ENCODE data around the gene PARP14.
"Not testable (repeated sequence)": the region's sequence is repeated elsewhere in the genome, so short reads cannot be mapped to it uniquely, and the experiment has no call there.

Gene PARP14

DNA sequence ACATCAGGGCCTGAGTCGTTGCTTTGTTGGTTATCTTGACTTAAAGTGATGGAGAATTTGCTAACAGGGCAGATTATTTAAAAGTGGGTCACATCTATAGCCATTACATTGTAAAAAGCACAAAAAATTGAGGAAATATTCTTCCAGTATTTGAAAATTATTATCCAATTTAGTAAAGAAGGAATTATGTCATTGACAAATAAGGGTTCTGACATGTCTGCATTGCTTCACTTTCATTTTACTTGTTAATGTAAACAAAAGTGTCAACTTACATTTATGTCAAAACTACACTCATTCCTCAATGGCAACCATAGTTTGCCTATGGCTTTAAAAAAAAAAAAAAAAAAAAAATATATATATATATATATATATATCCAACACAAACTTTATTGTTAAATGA is 3.4 kb upstream of the PARP14 start:
- no peak for DNase-seq (ENCODE audit: low read depth in 2 of 2)

DNA sequence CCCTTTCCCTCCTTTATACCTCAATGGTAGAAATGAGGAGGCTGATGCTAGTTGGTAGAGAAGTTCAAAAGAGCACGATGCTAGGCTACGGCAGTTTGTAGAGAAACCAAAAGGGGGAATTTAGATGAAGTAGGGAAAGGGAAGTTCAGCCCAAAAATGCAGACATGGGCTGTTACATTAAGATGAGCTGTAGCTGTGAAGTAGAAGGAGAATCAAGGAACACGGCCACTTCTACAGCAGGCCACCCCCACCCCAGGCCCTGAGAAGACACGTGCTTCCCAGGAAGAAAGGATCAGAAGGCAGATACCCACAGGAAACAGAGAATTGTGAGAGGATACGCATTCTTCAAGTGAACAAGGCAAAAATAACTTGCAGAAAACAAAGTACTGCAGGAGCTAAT is 2.1 kb upstream of the PARP14 start:
- DNase-seq (ENCODE audit: low read depth in 2 of 2): no peak

GRCh38 chr3:122679085-122679881 is 1.4 kb upstream of the PARP14 start:
- peak; percentile 50 to 67 for DNase-seq (ENCODE audit: low read depth in 2 of 2)

DNA sequence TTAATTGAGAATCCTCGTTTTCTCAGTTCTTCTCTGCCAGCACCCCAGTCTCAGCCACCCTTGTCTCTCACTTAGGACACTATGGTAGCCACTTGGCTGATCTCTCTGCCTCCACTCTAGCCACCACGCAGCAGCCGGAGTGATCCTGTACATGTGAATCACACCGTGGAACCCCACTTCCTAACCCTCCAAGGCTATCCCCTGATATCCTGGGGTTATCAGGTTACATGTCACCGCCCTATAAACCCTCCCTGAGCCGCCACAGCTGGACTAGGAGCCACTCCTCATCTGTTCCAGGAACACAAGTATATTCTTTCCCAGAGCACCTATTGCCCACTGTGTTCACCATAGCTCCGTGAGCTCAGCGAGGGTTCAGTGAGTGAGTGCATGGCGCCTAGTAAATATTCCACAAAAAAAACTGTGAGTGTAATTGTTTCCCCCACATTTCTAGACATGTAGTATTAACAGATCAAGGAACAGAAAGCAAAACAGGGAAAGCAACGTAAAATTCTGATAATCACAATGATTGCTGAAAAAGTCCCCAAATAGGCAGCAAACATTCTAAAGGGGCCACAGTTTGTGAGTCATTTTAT is 661 bp upstream of the PARP14 start:
- no peak for DNase-seq (ENCODE audit: low read depth in 2 of 2)

- DNase-seq (ENCODE audit: low read depth in 2 of 2): no peak
Measured at GRCh38 chr3:122681284-122681973, 790 bp downstream of the PARP14 start.

- DNase-seq (ENCODE audit: low read depth in 2 of 2): no peak
Measured at GRCh38 chr3:122681974-122682409, 1.4 kb downstream of the PARP14 start.

- DNase-seq (ENCODE audit: low read depth in 2 of 2): not testable (repeated sequence)
Measured at GRCh38 chr3:122682778-122683411, 2.3 kb downstream of the PARP14 start.

GRCh38 chr3:122687298-122687697 is 6.7 kb downstream of the PARP14 start:
- DNase-seq (ENCODE audit: low read depth in 2 of 2): no peak

DNA sequence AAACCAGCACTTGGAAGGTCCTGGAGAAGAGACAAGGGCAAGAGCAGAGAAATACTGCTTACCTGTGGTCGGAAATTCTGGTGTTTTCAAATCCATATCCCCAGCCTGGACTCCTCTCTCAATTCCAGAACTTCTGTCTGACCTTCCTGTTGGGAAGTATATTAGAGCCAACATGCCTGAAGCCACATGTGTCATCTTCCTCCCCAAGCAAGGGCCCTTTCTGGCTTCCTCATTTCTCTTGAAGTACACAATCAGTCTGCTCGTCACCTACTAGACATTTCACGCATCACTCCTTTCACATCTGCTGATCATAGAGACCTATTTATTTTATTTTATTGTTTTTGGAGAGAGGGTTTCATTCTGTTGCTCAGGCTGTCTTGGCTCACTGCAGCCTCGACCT is 8.4 kb downstream of the PARP14 start:
- DNase-seq (ENCODE audit: low read depth in 2 of 2): no peak

- no peak for DNase-seq (ENCODE audit: low read depth in 2 of 2)
Measured at GRCh38 chr3:122689587-122689986, 8.9 kb downstream of the PARP14 start.

DNA sequence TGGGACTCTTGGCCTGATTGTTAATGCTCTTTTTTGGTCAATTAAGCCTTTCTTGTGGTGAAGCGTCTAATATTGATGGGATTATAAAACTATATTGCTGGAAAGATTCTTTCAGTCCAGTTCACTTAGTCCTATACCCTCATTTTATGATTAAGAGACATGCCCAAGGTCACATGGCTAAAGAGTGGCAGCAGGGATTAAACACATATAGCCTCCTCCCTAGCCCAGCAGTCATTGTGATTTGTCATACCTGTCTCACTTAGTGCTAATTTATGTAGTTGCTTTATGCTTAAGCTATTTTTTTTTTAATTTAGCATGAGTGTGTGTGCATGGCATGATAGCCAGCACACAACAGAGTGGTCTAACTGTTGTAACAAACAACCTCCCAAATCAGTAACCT is 9.5 kb downstream of the PARP14 start:
- DNase-seq (ENCODE audit: low read depth in 2 of 2): no peak

GRCh38 chr3:122691195-122691594 is 10.6 kb downstream of the PARP14 start:
- DNase-seq (ENCODE audit: low read depth in 2 of 2): no peak

- DNase-seq (ENCODE audit: low read depth in 2 of 2): no peak
Measured at GRCh38 chr3:122692674-122693073, 12.0 kb downstream of the PARP14 start.

- no peak for DNase-seq (ENCODE audit: low read depth in 2 of 2)
Measured at GRCh38 chr3:122694966-122695365, 14.3 kb downstream of the PARP14 start.

GRCh38 chr3:122695927-122696561 is 15.4 kb downstream of the PARP14 start:
- DNase-seq (ENCODE audit: low read depth in 2 of 2): no peak

DNA sequence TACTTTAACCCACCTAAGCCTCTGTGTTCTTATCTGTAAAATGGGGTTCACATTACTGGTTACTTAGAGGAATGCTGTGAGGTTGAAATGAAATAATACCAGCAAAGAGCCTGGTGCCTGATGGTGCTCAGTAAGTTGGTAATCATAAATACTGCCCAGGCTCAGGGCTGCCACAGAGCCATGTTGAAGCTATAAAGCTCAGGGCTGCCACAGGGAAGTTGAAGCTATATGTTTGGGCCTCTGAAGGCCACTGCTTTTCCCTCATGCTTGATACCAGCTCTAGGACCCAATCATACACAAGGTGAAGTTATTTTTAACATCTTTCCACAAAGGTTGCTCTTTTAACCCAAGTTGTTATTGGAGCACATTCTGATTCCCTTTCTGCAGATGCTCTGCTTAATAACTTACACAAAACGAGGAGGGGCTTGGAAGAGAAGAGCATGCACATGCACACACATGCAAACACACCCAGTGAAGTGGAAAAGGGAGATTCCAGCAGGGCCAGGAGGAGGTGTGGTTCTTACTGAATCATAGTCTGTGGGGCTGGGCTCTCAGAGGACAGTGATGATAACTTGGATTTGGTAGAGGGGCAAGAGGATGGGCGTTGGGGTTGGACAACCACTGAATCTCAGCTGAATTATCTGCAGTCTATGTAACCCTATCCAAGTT is 17.4 kb downstream of the PARP14 start:
- DNase-seq (ENCODE audit: low read depth in 2 of 2): no peak

DNA sequence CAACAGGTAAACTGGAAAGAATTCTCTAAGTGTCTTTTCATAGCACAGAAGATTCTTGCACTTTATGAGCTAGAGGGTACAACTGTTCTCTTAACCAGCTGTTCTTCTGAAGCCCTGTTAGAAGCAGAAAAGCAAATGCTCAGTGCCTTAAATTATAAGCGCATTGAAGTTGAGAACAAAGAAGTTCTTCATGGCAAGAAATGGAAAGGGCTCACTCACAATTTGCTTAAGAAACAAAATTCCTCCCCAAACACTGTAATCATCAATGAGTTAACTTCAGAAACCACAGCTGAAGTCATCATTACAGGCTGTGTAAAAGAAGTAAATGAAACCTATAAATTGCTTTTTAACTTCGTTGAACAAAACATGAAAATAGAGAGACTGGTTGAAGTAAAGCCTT is 19.6 kb downstream of the PARP14 start:
- no peak for DNase-seq (ENCODE audit: low read depth in 2 of 2)

DNA sequence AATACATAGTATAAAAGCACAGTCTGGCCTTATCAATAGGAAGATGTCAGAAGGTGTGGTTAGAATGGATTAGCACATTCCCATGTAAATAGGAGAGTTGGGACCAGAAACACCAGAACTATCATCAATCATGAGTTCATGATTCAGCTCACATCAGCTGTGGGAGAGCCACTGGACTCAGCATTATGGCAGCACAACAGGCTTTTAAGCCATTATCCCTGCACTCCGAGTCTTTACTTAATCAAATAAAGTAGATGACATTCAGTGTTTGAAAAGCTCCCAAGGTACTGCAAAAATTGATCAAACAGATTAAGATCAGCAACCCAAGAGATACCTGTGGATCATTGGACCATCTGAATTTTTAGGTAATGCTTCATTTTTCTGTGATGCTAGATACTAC is 24.7 kb downstream of the PARP14 start:
- no peak for DNase-seq (ENCODE audit: low read depth in 2 of 2)

GRCh38 chr3:122710616-122711251 is 30.1 kb downstream of the PARP14 start:
- not testable (repeated sequence) for DNase-seq (ENCODE audit: low read depth in 2 of 2)

DNA sequence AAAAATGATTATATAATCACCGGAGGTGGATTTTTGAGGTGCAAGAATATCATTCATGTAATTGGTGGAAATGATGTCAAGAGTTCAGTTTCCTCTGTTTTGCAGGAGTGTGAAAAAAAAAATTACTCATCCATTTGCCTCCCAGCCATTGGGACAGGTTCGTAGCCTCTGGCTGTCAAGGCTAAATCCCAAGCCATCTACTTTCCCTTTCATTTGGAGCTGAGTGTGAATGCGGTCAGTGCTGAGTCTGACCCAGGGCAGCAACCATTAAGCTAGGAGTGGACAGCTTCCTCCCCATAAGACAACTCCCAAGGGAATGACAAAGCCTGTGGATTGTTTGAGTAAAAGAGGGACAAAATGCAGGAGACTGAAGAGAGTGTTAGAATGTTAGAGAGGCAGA is 33.6 kb downstream of the PARP14 start:
- no peak for DNase-seq (ENCODE audit: low read depth in 2 of 2)

- no peak for DNase-seq (ENCODE audit: low read depth in 2 of 2)
Measured at GRCh38 chr3:122716667-122717066, 36.0 kb downstream of the PARP14 start.

Data from stimulated activated CD8-positive, alpha-beta memory T cell treated with anti-CD3 and anti-CD28 coated beads, Interleukin-15, amount 100 ng/mL, for 4 hours (primary cell).